Activated CD8-positive, alpha-beta T cell treated with anti-CD3 and anti-CD28 coated beads for 36 hours (primary cell): ENCODE measurements around the gene C14orf93. TPM values are rescaled to one million over a fixed set of nuclear protein-coding genes. Genes with fewer than 3 reads are reported as not detected.
"Not testable (repeated sequence)": the region's sequence is repeated elsewhere in the genome, so short reads cannot be mapped to it uniquely, and the experiment has no call there.

Experiments
- ATAC-seq: fragments of 200-7000 bp; cut with Tn5 transposase; one replicate; pipeline ENCODE4 v1.10.0; 2021; ENCODE audit warnings: mild to moderate bottlenecking, moderate library complexity
- CTCF ChIA-PET: fragments of 350-600 bp; sonication (Branson Sonifier 250); formaldehyde crosslinking; loops from one replicate; lab custom pipeline; 2021; ENCODE audit warnings: antibody characterized with exemption; lab: Charles Lee
- POLR2A ChIA-PET: fragments of 350-600 bp; sonication (Branson Sonifier 250); formaldehyde crosslinking; loops from one replicate; lab custom pipeline; 2021; ENCODE audit warnings: antibody characterized with exemption; lab: Charles Lee
- DNase-seq: peaks from one replicate; pipeline ENCODE4 v3.0.0-alpha.2; 2020
- H3K27ac Mint-ChIP-seq: one replicate; pipeline ENCODE4 v1.8.0; 2021; ENCODE audit warnings: mild to moderate bottlenecking, mixed read lengths
- H3K27me3 Mint-ChIP-seq: one replicate; pipeline ENCODE4 v1.8.0; 2021; ENCODE audit warnings: mixed read lengths
- H3K36me3 Mint-ChIP-seq: one replicate; pipeline ENCODE4 v1.8.0; 2021; ENCODE audit warnings: low read depth, mixed read lengths
- H3K4me1 Mint-ChIP-seq: one replicate; pipeline ENCODE4 v1.8.0; 2021; ENCODE audit warnings: low read depth, mixed read lengths
- H3K4me3 Mint-ChIP-seq: one replicate; pipeline ENCODE4 v1.8.0; 2021; ENCODE audit warnings: mild to moderate bottlenecking, moderate library complexity, mixed read lengths
- H3K9me3 Mint-ChIP-seq: one replicate; pipeline ENCODE4 v1.8.0; 2021; ENCODE audit warnings: mixed read lengths
- intact Hi-C: fragments of 100-400 bp; cut with micrococcal nuclease; formaldehyde crosslinking; loops from one replicate; pipeline ENCODE4 v1.10.0; 2022
- total RNA-seq, 2 experiments: library from RNA; stranded (reverse); gene quantifications; one replicate each; pipeline ENCODE4 v1.2.3, GENCODE V29; 2021
- TF ChIP-seq, protein P1 (sequence below): fragments of 200-600 bp; IDR thresholded peaks from one replicate; pipeline ENCODE4 v1.8.0; 2022; ENCODE audit warnings: antibody characterized with exemption, mild to moderate bottlenecking

C14orf93 gene
- total RNA-seq, 2 experiments from 2014 or later, result 13.2 to 13.5 TPM

- ChIA-PET CTCF (interaction anchor here (1.6 to 2.1 kb wide), 2 partner anchors 32 to 51 kb away, joined by 3 to 9 read pairs; no protein-coding TSS in a partner anchor), POLR2A (interaction anchor here (2.1 kb wide), 1 partner anchor 11 kb away, joined by 9 read pairs; no protein-coding TSS in a partner anchor)
- no peaks in the 10 kb centered on the region for H3K9me3 Mint-ChIP-seq
- DNase-seq (no peak), ATAC-seq (no peak)
- H3K4me1 Mint-ChIP-seq, result peaks cover 23% of the 10 kb centered on the region
- peaks cover 5% of the 10 kb centered on the region for H3K36me3 Mint-ChIP-seq
- no peaks in the 10 kb centered on the region for H3K27me3 Mint-ChIP-seq
- no peak overlapping the region for H3K27ac Mint-ChIP-seq
- no peak overlapping the region for H3K4me3 Mint-ChIP-seq
- intact Hi-C loops, result no loop called here
- TF ChIP-seq, protein P1, sequence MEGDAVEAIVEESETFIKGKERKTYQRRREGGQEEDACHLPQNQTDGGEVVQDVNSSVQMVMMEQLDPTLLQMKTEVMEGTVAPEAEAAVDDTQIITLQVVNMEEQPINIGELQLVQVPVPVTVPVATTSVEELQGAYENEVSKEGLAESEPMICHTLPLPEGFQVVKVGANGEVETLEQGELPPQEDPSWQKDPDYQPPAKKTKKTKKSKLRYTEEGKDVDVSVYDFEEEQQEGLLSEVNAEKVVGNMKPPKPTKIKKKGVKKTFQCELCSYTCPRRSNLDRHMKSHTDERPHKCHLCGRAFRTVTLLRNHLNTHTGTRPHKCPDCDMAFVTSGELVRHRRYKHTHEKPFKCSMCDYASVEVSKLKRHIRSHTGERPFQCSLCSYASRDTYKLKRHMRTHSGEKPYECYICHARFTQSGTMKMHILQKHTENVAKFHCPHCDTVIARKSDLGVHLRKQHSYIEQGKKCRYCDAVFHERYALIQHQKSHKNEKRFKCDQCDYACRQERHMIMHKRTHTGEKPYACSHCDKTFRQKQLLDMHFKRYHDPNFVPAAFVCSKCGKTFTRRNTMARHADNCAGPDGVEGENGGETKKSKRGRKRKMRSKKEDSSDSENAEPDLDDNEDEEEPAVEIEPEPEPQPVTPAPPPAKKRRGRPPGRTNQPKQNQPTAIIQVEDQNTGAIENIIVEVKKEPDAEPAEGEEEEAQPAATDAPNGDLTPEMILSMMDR, result no peak
These were observed 8.2 kb upstream of the C14orf93 start for GRCh38 chr14:23018107-23018506.

DNA sequence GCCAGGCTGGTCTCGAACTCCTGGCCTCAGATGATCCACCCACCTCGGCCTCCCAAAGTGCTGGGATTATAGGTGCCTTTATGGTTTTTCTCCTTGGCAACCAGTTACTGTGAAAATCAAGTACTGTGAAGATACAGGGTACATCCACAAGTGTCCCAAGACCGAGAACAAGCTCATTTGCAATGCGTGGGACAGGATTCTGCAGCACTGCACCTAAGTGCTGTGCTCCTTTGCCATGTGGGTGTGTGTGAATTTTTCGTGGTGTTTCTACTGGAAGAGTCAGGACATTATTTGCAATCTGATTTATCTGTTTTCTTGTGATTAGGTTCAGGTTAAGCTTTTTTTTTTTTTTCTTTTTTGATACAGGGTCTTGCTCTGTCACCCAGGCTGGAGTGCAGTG lies 7.1 kb upstream of the C14orf93 start:
- POLR2A ChIA-PET, result interaction anchor here (0.6 to 2.1 kb wide), 6 partner anchors 8 to 41 kb away, joined by 3 to 9 read pairs (median 4); no protein-coding TSS in a partner anchor
- Mint-ChIP-seq H3K36me3 (no peaks in the 10 kb centered on the region), H3K4me1 (peaks cover 18% of the 10 kb centered on the region), H3K9me3 (no peaks in the 10 kb centered on the region), H3K27me3 (no peaks in the 10 kb centered on the region), H3K4me3 (no peak overlapping the region), H3K27ac (no peak overlapping the region)
- intact Hi-C loops, result no loop called here
- no peak for ATAC-seq
- no peak for DNase-seq
- CTCF ChIA-PET, result interaction anchor here (0.6 to 4.5 kb wide), 9 partner anchors 8 to 52 kb away, joined by 3 to 21 read pairs (median 4); no protein-coding TSS in a partner anchor
- TF ChIP-seq, protein P1, result no peak

- no peak overlapping the region for H3K4me3 Mint-ChIP-seq
- ATAC-seq, result no peak
These were observed 5.7 kb upstream of the C14orf93 start for GRCh38 chr14:23015618-23016017.

DNA sequence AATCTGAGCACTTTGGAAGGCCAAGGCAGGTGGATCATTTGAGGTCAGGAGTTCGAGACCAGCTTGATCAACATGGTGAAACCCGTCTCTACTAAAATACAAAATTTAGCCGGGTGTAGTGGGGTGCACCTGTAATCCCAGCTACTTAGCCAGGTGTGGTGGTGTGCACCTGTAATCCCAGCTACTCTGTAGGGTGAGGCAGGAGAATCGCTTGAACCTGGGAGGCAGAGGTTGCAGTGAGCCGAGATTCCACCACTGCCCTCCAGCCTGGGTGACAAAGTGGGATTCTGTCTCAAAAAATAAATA lies 3.8 kb upstream of the C14orf93 start:
- CTCF ChIA-PET, result interaction anchor here (1.0 to 4.5 kb wide), 3 partner anchors 10 to 45 kb away, joined by 3 to 21 read pairs (median 4); no protein-coding TSS in a partner anchor
- H3K36me3 Mint-ChIP-seq, H3K9me3 Mint-ChIP-seq, H3K27ac Mint-ChIP-seq, H3K4me3 Mint-ChIP-seq, H3K27me3 Mint-ChIP-seq, intact Hi-C loops, ATAC-seq, DNase-seq: not testable (repeated sequence)
- peaks cover 13% of the 10 kb centered on the region for H3K4me1 Mint-ChIP-seq
- POLR2A ChIA-PET, result interaction anchor here (1.4 to 1.6 kb wide), 2 partner anchors 8 to 12 kb away, joined by 3 to 4 read pairs; no protein-coding TSS in a partner anchor

More at GRCh38 chr14:23015618-23016017, 5.7 kb upstream of the C14orf93 start:
- Mint-ChIP-seq H3K9me3 (no peaks in the 10 kb centered on the region), H3K27me3 (no peaks in the 10 kb centered on the region), H3K36me3 (no peaks in the 10 kb centered on the region), H3K4me1 (peaks cover 5% of the 10 kb centered on the region), H3K27ac (peak overlapping the region; percentile 2)
- TF ChIP-seq, protein P1, result no peak
- ChIA-PET POLR2A (interaction anchor here (1.2 kb wide), 1 partner anchor 43 kb away, joined by 3 read pairs; no protein-coding TSS in a partner anchor), CTCF (interaction anchor here (2.2 to 4.5 kb wide), 3 partner anchors 9 to 33 kb away, joined by 8 to 21 read pairs (median 10); partner anchors contain the start of gene AJUBA)
- no peak for DNase-seq
- intact Hi-C loops, result no loop called here

DNA sequence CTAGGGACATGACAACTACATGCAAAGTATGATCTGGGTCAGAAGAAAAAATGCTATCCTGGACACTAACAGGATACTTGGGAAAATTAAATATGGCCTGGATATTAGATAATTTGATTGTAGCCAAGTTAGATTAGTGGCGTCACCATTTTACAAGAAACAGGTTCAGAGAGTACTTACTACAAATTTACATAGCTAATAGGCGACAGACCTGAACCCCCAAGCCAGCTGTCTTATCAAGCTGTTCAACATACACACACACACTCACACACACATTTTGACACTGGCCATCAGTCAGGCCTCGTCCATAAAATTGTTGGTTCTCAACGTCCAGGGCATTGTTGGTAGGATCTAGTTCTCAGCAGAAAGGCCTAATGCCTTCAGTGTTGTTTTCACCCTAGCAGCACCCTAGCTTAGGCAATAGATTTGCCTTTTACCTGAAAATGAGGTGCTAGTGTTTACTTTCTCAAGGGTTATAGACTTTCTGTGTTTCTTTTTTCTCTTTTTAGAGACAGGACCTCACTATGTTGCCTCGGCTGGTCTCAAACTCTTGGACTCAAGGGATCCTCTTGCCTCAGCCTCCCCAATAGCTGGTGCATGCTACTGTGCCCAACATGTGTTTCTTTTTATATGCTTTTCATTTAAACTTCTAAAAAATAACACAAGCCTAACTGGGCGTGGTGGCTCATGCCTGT lies 3.3 kb upstream of the C14orf93 start:
- no peak overlapping the region for H3K4me3 Mint-ChIP-seq

More for the DNA sequence above, 3.3 kb upstream of the C14orf93 start:
- intact Hi-C loops, result no loop called here
- Mint-ChIP-seq H3K27me3 (no peaks in the 10 kb centered on the region), H3K27ac (no peak overlapping the region), H3K36me3 (no peaks in the 10 kb centered on the region), H3K4me1 (peaks cover 18% of the 10 kb centered on the region), H3K9me3 (no peaks in the 10 kb centered on the region)
- ChIA-PET POLR2A (interaction anchor here (1.4 to 1.6 kb wide), 2 partner anchors 8 to 12 kb away, joined by 3 to 4 read pairs; no protein-coding TSS in a partner anchor), CTCF (interaction anchor here (0.9 to 4.5 kb wide), 8 partner anchors 9 to 56 kb away, joined by 3 to 21 read pairs (median 4); partner anchors contain the start of gene CDH24)
- TF ChIP-seq, protein P1, result no peak
- no peak for ATAC-seq
- DNase-seq, result no peak
